ENCODE results near the gene FBP2.
A peak's percentile ranks its signal among the peaks of the same experiment; 100 is the strongest.

FBP2 gene

GRCh38 chr9:94638335-94639060, 44.9 kb upstream of the FBP2 start:
- no peaks in the 10 kb centered on the region for H3K36me3 ChIP-seq
- no peaks in the 10 kb centered on the region for H3K27me3 ChIP-seq
- no peaks in the 10 kb centered on the region; the same call in 1 of the 2 replicates for H3K4me1 ChIP-seq
- DNase-seq, result no peak
- H3K4me3 ChIP-seq (ENCODE audit: low read depth, low read length), result no peak overlapping the region
- no peak for TF ChIP-seq CTCF (IDR thresholded peaks at IDR 0.05; ENCODE audit: low read depth, low read length)
- no peaks in the 10 kb centered on the region for H3K9me3 ChIP-seq

GRCh38 chr9:94632737-94633136, 39.1 kb upstream of the FBP2 start:
- H3K4me1 ChIP-seq, result peaks cover 7% of the 10 kb centered on the region; the same call in 1 of the 2 replicates
- TF ChIP-seq CTCF (IDR thresholded peaks at IDR 0.05; ENCODE audit: low read depth, low read length), result no peak
- H3K9me3 ChIP-seq, result no peaks in the 10 kb centered on the region
- no peak overlapping the region for H3K4me3 ChIP-seq (ENCODE audit: low read depth, low read length)
- no peaks in the 10 kb centered on the region for H3K27me3 ChIP-seq
- no peaks in the 10 kb centered on the region for H3K36me3 ChIP-seq
- peak; percentile 37 for DNase-seq

- no peak for DNase-seq
- Histone ChIP-seq H3K27me3 (no peaks in the 10 kb centered on the region), H3K9me3 (no peaks in the 10 kb centered on the region), H3K36me3 (no peaks in the 10 kb centered on the region), H3K4me1 (peaks cover 7% of the 10 kb centered on the region; the same call in 1 of the 2 replicates), H3K4me3 (ENCODE audit: low read depth, low read length) (no peak overlapping the region)
- no peak for TF ChIP-seq CTCF (IDR thresholded peaks at IDR 0.05; ENCODE audit: low read depth, low read length)
Measured at GRCh38 chr9:94631599-94631998, 38.0 kb upstream of the FBP2 start.

- TF ChIP-seq CTCF (IDR thresholded peaks at IDR 0.05; ENCODE audit: low read depth, low read length), result no peak
- no peak overlapping the region for H3K4me3 ChIP-seq (ENCODE audit: low read depth, low read length)
Measured at GRCh38 chr9:94630833-94631232, 37.2 kb upstream of the FBP2 start.

GRCh38 chr9:94630281-94630680, 36.7 kb upstream of the FBP2 start:
- H3K27me3 ChIP-seq, result no peaks in the 10 kb centered on the region
- no peak for TF ChIP-seq CTCF (IDR thresholded peaks at IDR 0.05; ENCODE audit: low read depth, low read length)
- no peaks in the 10 kb centered on the region for H3K9me3 ChIP-seq
- H3K4me3 ChIP-seq (ENCODE audit: low read depth, low read length), result no peak overlapping the region
- peaks cover 7% of the 10 kb centered on the region; the same call in 1 of the 2 replicates for H3K4me1 ChIP-seq
- no peak for DNase-seq
- H3K36me3 ChIP-seq, result no peaks in the 10 kb centered on the region

More at GRCh38 chr9:94630833-94631232, 37.2 kb upstream of the FBP2 start:
- Histone ChIP-seq H3K9me3 (no peaks in the 10 kb centered on the region), H3K36me3 (no peaks in the 10 kb centered on the region), H3K27me3 (no peaks in the 10 kb centered on the region), H3K4me1 (peaks cover 7% of the 10 kb centered on the region; the same call in 1 of the 2 replicates)
- no peak for DNase-seq

- H3K4me3 ChIP-seq (ENCODE audit: low read depth, low read length), result no peak overlapping the region
- H3K36me3 ChIP-seq, result no peaks in the 10 kb centered on the region
- TF ChIP-seq CTCF (IDR thresholded peaks at IDR 0.05; ENCODE audit: low read depth, low read length), result no peak
- H3K4me1 ChIP-seq, result peaks cover under 1% of the 10 kb centered on the region; the same call in 1 of the 2 replicates
- no peak for DNase-seq
- no peaks in the 10 kb centered on the region for H3K9me3 ChIP-seq
- no peaks in the 10 kb centered on the region for H3K27me3 ChIP-seq
Measured at GRCh38 chr9:94627287-94627686, 33.7 kb upstream of the FBP2 start.
